ENCODE results near the gene CRHR1.

Gene CRHR1

DNA sequence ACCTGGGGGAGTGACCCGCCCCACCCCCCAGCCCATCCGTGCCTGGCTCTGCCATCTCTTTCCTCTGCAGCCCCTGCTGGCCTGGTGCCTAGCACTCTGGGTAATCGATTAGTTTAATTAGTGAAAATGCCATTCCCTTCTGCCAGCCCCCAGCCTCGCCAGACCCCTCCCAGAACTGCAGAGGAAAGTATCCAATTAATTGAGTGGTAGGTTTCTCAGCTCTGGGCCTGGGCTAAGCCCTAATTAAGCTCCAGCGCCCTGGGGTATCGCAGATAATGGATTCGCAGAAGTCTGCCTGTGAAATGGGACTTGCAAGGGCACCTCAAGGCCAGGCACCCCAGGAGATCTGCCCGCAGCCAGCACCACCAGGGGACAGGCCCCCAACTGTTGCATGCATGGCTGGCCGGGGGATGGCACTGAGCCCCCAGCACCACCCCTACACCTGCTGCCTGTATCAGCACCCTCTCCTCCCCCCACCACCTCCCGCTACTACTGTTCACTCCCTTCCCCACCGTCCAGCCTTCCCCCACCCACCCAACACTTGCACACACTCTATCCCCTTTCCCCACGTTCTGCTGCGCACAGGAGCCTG is 40.9 kb downstream of the CRHR1 start:
- no peak for DNase-seq

DNA sequence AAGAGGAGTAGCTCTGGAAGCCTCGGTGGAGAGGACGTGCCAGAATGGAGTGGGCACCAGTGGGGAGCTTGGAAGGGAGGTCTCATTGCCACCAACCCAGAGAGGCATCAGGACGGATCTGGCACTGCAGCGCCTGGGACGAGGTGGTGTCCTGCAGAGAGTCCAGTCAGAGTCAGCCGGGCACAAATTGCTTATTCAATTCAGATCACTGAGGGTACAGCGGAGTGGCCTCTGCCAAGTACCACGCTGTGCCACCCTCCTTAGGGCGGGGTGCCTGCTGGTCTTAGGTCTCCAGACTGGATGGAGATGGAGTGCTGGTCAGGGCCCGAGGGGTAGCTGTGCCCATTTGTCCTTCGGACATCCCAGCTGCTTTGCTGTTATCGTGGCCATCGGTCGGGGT is 41.7 kb downstream of the CRHR1 start:
- DNase-seq, result no peak

DNA sequence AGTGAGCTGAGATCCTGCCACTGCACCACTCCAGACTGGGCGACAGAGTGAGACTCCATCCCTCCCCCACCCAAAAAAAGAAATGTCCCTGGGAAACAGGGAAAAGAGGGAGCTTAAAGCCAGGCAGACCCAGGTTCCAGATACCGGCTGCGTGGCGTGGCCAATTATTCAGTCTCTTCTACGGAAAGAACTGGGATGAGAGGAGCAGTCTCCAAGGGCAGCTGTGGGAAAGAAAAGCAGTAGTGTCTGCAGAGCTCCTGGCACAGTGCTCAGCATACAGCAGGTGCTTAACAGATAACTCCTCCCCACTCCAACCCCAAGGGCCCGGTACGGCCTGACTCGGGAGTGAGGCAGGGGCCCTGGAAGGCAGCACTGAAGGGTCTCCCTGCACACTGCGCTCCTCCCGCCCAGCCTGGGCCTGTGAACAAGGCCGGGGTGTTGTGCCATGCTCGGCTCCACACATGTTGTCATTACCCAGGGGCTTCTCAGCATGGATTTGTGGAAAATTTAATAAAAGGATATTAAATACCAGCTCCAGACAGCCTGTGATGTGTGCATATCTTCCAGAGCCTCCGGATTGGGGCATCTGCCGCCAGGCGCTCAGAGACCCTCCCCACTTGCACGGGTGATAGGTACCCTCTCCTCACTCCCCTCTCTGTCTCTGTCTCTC is 42.9 kb downstream of the CRHR1 start:
- no peak for DNase-seq

DNA sequence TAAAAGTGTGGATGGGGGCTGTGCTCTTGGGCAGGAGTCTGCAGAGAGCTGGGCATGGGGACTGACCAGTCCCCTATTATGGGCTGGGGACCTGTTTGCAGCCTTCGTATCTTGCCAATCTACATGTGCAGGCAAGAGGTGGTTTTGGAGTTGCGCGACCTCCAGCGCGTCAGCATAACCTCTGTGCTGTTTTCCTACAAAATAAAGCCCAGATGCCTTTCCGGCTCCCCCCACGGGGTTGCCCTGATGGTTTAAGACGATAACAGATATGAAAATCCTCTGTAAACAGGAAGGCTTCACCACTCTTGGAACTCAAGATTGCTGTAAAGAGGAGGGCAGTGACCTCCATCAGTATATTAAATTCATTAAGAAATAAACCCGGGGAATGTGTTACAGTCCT is 44.1 kb downstream of the CRHR1 start:
- no peak for DNase-seq

DNA sequence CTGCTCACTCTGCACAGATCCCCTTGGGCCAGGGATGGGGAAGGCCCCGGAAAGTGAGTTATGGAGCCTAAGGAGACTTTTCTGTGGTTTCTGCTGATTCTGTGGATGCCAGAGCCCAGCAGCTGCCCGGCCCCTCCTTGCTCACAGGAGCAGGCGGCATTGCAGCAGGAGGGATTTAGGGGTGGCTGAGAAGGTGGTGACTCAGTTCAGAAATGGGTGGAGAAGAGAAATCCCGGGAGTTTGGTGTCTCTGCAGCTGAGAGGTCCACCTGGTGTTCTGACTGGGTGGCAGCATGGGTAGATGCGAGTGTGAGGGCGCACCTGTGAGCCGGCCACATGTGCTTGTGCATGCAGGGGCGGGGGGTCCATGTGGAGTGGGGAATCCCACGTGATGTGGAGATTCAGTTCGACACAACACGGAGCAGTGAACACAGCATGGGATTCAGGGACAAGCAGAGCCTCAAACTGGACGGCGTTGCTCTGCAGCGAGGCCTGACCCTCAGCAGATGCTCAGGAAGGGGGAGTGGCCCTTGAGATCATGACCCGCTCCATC is 44.5 kb downstream of the CRHR1 start:
- no peak for DNase-seq

DNA sequence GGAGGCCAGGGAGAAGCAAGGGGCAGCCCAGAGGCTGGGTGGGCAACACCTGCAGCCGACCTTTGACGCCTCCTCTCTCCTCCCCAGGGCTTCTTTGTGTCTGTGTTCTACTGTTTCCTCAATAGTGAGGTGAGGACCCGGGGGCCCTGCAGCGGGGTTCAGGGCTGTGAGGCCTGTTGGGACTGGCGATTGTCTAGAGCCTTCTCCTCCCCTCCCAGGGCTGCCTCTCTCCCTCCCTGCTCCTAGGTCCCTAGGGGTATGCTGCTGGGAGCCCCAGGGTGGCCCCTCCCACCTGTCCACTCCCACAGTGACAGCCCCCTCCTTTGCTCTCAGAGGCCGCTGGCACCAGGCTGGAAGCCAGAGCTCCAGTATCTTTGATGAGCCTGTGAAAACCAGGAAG is 49.8 kb downstream of the CRHR1 start:
- no peak for DNase-seq

DNA sequence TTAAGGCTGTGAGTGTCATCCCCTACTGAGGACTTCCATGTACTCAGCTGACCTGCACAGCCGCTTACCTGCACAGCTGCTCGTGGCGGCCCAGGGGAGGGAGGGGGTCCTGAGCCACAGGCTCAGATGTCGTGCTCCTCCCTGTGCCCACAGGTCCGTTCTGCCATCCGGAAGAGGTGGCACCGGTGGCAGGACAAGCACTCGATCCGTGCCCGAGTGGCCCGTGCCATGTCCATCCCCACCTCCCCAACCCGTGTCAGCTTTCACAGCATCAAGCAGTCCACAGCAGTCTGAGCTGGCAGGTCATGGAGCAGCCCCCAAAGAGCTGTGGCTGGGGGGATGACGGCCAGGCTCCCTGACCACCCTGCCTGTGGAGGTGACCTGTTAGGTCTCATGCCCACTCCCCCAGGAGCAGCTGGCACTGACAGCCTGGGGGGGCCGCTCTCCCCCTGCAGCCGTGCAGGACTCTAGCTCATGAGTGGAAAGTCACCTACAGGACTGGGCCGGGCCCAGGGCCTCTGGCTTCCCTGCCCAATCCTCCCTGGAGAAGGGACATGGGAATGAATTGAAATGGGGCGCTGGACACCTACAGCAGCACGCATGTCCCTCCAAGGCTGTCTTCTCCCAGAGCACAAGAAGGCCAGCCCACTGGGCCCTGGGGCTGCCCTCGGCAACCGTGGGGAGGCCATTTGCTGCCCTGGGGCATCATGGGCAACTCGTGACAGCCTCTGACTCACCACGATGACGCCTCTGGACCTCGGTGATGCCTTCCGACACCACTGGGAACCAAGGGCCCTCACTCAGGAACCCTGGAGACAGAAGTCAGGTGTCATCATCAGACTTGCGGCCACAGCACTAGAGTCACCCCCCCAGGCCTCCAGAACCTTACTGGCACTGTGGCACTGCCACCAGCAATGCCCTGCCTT is 50.6 kb downstream of the CRHR1 start:
- no peak for DNase-seq

DNA sequence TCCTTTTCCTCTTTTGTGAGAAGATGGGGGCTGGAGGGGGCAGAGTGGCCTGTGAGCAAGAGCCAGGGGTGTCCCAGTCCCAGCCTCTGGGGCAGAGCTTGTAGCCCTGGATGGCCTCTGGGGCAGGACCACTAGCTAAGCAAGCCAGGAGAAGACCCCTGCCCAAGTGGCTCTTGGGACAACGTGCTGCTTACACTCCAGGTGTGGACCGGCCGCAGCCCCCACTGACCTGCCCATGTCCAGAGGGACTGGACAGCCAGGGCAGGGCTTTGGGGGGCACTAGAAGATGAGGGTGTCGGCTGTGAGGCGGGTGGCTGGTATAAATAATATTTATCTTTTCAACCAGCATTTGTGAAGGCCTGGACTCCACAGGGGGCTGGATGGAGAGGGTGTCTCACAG is 51.4 kb downstream of the CRHR1 start:
- DNase-seq, result no peak

DNA sequence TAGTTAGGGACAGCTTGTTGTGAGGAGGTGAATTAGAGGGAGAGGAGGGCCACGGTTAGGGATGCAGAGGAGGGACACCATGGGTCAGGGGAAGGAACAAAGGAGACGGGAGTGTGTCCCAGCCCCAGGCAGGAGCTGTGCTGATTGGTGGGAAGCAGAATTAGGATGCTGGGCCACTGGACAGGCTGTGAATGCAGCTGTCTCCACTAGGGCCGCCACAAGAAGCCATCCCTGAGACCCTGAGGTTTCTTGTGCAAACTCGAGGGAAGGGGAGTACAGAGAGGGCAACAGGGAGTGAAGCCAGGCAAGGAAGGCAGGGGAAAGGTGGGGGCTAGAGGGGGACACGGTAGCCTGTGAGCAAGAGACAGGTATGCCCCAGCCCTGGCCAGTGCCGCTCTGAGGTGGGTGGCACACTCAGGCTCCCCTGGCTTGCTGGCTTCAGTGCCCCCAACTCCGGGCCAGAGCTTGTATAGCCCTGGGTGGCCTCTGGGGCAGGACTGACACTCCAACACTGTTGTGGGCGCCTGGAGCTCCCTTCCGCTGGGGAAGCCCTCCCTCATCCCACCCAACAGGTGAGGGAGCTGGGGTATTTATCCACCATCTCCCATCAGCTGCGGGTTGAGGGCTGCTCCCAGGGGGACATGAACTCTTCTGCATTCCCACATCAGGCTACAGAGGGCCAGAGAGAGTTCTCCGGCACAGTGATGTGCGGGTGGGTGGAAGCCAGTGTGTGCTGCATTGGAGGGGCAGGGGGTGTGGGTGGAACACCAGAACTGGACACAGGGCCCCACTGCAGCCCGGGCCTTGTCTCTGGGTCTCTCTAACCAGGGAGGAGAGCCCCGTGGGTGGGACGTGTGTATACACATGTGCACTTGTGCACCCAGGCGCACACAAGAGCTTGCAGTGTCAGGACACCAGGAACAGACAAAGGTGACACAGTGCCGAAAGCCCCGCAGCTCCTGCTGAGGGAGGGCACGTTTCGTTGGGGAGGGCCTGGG is 52.2 kb downstream of the CRHR1 start:
- DNase-seq, result no peak

DNA sequence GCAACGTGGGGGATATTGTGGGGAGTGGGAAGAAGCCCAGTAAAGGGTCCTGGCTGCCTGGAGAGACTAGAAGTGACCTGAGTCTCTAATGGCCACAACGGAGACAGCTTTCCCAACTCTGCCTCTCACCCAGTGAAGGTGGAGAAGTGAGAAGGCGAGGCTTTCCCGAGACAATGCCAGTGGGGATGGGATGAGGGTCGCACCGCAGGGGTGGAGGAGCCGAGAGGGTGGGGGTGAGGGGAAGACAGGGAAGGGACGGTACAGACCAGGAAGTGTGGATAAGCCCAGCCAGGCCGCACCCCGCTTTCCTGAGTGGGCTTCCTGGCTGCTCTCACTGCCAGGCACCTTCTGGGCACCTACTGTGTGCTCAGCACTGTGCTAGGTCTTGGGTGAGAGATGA is 53.1 kb downstream of the CRHR1 start:
- no peak for DNase-seq

DNA sequence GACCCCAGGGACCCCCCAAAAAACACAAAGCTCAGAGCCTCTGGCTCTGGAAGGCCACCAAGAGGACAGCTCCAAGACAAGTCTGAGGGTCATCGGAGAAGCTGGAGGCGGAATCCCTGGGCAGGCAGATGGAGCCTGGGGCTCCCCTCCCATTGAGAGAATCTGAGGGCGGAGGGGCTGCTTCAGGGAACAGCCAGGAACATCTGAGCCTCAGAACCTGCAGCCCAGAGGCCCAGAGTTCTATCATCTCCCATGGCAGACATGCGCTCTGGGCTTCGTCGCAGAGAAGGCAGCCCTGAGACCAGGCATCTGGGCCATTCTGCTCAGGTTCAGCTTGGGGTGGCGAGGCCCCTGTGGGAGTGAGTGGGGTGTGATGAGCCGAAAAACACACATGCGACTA is 53.5 kb downstream of the CRHR1 start:
- DNase-seq, result no peak

DNA sequence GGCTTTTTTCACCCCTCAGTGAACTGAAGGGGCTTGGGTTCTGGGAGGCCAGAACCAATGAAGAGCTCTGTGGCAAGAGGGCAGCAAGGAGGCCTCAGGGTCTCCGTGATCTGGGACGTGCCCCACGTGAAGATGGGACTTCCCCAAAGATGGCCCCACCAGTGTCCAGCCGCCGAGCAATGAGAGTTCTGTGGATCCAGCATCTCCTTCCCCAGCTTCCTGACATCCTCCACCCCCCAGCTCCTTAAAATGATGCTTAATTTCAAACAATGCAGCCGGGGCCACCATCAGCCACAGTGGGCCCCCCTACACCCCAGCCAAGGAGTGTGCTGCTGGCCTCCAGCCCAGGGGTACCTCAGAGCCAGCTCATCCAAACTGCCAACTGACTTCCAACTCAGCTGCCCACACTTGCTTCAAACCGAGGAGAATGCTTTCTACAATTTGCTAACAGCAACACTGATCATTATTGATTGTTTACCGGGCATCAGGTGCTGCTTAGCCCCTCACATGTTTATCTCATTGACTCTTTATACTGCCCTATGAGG is 54.7 kb downstream of the CRHR1 start:
- DNase-seq, result no peak

DNA sequence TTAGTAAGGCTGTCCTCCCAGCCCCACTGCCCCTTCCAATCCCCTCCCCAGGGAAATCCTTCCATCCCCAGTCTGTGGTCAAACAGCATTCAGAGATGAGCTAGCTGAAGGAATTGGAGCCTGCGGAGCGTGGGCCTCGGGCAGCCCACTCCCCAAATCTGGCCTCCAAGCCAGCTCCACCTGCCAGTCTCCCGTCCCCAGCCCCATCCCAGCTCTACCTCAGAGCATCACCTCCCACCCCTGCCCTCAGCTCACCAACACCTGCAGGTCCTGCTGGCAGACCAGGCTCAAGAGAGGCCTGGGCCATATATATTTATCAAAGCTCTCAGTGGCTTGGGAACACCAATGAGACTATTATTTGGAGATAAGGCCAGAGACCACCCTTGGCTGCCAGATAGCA is 55.3 kb downstream of the CRHR1 start:
- no peak for DNase-seq

DNA sequence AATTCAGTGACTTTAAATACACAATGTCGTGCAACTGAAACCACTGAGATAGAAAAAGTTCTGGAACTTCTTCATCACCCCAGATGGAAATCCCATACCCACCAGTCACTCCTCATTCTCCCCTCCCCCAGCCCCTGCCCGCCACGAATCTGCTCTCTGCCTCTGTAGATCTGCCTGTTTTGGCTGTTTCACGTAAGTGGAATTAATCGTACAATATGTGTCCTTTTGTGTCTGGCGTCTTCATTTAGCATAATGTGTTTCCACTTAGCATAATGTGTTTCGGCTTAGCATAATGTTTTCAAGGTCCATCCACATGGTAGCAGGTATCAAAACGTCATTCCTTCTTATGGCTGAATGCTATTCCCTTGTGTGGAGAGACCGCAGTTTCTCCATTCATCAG is 57.1 kb downstream of the CRHR1 start:
- no peak for DNase-seq

DNA sequence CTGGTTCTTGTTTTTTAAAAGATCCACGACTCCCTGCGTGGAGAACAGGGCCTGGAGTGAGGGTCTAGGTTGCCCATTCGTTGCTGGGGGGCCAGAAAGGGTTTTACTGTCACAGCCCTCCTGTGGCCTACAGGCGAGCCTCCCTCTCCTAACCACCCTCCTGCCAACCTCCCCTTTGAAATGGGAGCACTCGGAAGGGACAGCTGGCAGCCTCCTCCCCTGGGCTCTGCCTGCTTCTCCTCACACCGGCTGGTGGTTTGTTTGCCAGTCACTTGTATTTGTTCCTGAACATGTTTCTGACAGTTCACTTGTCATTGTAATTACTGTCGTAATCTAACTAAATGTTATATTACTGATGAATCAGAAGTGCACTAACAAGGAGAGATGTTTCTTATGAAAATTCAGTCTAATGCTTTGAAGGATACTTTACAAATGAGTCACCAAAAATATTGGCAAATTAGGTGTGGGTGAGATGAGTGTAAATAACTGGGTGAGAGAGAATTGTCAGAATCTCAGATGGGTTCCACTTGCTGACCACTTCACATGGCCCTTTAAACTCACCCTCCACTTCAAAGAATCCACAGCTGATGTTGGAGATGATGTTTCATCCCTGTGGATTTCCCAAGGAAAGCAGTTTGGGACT is 57.9 kb downstream of the CRHR1 start:
- peak; percentile 12 for DNase-seq

DNA sequence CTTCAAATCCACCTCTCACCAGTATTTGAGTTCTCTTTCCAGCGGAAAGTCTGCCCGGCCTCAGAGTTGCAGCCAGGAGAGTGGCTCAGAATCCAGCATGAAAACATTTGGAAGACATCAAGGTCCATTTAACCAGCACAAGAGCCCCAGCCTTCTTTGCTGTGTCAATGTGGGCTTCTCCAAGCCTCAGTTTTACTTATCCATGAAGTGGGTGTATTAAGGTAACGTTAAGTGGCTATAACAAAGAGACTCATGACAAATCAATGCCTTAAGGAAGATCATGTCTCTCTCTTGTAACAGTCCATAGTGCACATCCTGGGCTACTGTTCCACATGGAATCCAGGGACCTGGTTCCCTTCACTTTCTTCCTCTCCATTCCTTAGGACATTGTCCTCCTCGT is 59.6 kb downstream of the CRHR1 start:
- no peak for DNase-seq

DNA sequence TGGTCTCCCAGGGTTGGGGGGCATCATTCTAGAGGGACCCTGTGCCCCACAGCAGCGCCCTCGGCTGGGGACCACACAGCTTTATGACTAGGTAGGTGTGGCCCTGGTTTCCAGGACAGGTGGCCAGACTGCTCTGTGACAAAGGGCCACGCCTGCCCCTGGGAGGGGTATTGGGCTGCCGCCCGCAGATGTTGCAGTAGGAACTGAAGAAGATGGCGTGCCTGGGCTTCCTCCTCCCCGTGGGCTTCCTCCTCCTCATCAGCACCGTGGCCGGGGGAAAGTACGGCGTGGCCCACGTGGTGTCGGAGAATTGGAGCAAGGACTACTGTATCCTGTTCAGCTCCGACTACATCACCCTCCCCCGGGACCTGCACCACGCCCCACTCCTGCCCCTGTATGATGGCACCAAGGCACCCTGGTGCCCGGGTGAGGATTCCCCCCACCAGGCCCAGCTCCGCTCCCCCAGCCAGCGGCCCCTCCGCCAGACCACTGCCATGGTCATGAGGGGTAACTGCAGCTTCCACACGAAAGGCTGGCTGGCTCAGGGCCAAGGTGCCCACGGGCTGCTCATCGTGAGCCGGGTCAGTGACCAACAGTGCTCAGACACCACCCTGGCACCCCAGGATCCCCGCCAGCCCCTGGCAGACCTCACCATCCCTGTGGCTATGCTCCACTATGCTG is 60.7 kb downstream of the CRHR1 start, which contains the start of gene SPPL2C:
Gene SPPL2C (plus strand): TSS at position 187 of the 681 bp plus-strand sequence. CDS start 26 bp downstream, at position 213.
- peak; percentile 34 for DNase-seq

DNA sequence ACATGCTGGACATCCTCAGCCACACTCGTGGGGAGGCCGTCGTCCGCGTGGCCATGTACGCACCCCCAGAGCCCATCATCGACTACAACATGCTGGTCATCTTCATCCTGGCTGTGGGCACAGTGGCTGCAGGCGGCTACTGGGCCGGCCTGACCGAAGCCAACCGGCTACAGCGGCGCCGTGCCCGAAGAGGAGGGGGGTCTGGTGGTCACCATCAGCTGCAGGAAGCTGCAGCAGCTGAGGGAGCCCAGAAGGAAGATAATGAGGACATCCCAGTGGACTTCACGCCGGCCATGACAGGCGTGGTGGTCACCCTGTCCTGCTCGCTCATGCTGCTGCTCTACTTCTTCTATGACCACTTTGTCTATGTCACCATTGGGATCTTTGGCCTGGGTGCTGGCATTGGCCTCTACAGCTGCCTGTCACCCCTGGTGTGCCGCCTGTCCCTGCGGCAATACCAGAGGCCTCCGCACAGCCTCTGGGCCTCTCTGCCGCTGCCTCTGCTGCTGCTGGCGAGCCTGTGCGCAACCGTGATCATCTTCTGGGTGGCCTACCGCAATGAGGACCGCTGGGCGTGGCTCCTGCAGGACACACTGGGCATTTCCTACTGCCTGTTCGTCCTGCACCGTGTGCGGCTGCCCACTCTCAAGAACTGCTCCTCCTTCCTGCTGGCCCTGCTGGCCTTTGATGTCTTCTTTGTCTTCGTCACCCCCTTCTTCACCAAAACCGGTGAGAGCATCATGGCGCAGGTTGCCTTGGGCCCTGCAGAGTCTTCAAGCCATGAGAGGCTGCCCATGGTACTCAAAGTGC is 61.5 kb downstream of the CRHR1 start:
- DNase-seq, result no peak

DNA sequence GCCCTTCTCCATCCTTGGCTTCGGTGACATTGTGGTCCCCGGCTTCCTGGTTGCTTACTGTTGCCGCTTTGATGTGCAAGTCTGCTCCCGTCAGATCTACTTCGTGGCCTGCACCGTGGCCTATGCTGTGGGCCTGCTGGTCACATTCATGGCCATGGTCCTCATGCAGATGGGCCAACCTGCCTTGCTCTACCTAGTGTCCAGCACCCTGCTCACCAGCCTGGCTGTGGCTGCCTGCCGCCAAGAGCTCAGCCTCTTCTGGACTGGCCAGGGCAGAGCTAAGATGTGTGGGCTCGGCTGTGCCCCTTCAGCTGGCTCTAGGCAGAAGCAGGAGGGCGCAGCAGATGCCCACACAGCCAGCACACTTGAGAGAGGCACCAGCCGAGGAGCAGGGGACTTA is 62.1 kb downstream of the CRHR1 start:
- no peak for DNase-seq

DNA sequence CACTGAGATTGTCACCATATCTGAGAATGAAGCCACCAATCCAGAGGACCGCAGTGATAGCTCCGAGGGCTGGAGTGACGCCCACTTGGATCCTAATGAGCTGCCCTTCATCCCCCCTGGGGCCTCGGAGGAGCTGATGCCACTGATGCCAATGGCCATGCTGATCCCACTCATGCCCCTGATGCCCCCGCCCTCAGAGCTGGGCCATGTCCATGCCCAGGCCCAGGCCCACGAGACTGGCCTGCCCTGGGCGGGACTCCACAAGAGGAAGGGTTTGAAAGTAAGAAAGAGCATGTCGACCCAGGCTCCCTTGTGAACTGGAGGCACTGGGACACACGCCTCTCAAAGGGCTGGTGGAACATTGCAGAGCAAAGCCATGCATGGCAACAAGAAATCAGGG is 62.5 kb downstream of the CRHR1 start:
- DNase-seq, result no peak
